Esophagus squamous epithelium (tissue), 4 donors: ENCODE results near the gene EFHC1.

Source experiments
- POLR2A ChIP-seq, 4 donors: fragments of 450-650 bp; IDR thresholded peaks; one replicate each; pipeline ENCODE4 v1.6.1; 2017; ENCODE audit warnings: antibody characterized with exemption in 4 of 4, mild to moderate bottlenecking in 4 of 4, moderate library complexity in 3 of 4
- TF ChIP-seq, protein P1 (sequence below), 6 experiments: fragments of 450-650 bp in 4 of 6; fragments of 200-600 bp in 2 of 6; sonication (generic) in 2 of 6; IDR thresholded peaks; one replicate each; pipeline ENCODE4 v1.5.1; 2016 to 2019; ENCODE audit warnings: antibody characterized with exemption in 6 of 6, mild to moderate bottlenecking in 4 of 6, moderate library complexity in 4 of 6

- TF ChIP-seq, protein P1, sequence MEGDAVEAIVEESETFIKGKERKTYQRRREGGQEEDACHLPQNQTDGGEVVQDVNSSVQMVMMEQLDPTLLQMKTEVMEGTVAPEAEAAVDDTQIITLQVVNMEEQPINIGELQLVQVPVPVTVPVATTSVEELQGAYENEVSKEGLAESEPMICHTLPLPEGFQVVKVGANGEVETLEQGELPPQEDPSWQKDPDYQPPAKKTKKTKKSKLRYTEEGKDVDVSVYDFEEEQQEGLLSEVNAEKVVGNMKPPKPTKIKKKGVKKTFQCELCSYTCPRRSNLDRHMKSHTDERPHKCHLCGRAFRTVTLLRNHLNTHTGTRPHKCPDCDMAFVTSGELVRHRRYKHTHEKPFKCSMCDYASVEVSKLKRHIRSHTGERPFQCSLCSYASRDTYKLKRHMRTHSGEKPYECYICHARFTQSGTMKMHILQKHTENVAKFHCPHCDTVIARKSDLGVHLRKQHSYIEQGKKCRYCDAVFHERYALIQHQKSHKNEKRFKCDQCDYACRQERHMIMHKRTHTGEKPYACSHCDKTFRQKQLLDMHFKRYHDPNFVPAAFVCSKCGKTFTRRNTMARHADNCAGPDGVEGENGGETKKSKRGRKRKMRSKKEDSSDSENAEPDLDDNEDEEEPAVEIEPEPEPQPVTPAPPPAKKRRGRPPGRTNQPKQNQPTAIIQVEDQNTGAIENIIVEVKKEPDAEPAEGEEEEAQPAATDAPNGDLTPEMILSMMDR (IDR thresholded peaks at IDR 0.05), result no peak
- TF ChIP-seq POLR2A (IDR thresholded peaks at IDR 0.05), result no peak
Measured at GRCh38 chr6:52540286-52540902, 120.3 kb downstream of the EFHC1 start.
